HUDEP-2 (cell line): ENCODE data around the gene GPR32.
"Not testable (repeated sequence)": the region's sequence is repeated elsewhere in the genome, so short reads cannot be mapped to it uniquely, and the experiment has no call there.

Experiments
- DNase-seq, 76 experiments: peaks; one replicate each; lab custom pipeline; 2025; ENCODE audit not compliant: unreplicated experiment in 76 of 76; lab: John Stamatoyannopoulos, UW

Gene GPR32

DNA sequence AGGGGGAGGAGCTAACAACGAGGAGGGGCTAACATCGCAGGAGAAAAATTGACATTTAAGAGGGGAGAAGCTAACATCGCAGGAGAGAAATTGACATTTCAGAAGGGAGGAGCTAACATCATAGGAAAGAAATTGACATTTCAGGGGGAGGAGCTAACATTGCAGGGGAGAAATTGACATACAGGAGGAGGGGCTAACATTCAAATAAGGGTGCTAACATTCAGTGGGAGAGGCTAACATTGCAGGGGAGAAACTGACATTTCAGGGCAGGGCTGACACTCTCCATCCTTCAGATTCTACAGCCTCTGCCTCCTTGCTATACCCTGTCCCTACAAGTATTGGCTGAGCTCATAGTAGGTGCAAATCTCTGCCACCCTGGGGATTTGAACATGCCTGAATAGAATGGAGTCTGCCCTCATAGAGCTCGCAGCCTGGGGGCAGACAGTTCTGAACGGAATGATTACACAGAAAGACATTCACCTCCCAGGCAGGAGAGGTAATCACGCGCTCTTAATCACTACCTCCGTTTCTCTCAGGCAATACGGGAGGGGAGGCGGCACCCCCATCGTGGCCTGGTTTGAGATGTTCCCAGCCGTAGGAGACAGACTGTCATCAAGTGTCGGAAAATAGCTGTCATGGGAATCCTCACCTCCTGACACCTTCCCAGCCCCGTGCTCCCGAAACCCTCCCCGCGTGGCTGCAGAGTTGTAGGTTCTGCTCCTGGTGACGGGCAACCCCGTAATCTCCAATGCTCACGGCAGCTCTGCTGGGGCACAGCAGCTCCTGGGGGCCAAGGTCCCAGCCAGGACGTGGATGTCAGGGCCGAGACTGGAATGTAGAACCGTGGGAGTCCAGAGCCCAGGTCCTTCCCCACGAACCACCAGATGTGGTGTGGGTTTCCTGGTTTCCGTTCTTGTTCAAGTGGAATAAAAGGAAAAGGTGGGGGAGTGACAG, 9.5 kb downstream of the GPR32 start:
- no peak for DNase-seq

DNA sequence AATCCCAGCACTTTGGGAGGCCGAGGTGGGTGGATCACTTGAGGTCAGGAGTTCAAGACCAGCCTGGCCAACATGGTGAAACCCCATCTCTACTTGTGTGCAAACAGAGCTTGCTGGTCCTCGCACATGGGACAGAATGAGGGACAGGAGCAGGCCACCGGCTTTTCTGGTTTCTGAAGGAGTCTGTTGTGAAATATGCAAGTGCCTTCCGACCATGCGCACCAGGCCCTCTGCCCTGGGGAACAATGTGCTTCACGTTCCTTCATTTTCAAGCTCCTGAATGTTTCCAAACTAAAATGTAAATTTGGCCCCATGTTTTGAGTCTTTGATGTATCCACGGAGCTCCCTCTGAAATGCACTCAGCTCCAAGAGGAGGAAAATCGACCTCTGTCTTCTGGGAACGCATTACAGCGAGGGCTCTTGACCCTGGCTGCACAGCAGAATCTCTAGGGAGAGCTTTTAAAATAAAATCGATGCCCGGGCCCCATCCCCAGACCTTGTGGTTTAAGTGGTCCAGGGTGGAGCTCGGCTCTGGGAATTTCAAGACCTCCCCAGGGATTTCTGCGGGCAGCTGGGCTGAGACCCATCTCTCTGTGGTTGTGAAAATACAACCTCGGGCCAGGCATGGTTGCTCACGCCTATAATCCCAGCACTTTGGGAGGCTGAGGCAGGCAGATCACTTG, 10.6 kb downstream of the GPR32 start:
- no peak for DNase-seq

DNA sequence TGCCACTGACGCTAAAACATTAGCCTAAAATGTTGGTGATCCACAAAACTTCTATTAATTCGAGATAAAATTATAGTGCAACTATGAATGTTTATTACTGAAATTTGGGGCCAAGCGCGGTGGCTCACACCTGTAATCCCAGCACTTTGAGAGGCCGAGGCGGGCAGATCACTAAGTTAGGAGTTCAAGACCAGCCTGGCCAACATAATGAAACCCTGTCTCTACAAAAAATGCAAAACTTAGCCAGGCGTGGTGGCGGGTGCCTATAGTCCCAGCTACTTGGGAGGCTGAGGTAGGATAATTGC, 13.5 kb downstream of the GPR32 start:
- not testable (repeated sequence) for DNase-seq

DNA sequence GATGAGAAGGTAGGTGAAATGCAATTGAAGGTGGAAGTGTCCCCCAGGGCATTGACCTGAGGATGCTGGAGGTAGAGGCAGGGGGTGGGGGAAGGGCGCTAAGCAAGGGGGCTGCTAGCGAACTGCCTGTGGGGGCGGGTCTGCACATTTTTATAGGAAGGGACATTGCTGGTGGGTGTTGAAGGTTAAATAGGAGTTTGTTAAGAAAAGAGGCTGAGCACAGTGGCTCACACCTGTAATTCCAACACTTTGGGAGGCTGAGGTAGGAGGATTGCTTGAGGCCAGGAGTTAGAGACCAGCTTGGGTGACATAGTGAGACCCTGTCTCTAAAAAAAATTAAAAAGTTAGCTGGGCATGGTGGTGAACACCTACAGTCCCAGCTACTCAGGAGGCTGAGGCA, 14.4 kb downstream of the GPR32 start:
- no peak for DNase-seq

DNA sequence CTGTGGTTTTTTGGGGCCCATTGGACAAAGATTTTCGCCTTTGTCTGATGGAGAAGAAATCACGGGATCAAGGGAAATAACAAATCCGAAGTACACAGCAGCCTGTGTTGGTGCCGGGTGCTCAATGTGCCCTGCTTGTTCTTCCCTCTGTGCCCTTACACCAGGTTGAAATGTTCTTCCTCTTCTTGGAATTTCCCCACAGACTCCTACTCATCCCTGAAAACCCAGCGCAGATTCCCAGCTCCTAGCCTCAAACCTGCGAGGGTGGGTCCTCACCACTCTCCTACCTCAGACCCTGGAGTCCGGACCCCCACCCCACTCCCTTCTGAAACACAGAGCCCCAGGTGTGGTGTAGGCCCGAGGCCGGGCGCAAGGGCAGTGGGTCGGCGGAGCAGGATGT, 15.1 kb downstream of the GPR32 start:
- DNase-seq = no peak

DNA sequence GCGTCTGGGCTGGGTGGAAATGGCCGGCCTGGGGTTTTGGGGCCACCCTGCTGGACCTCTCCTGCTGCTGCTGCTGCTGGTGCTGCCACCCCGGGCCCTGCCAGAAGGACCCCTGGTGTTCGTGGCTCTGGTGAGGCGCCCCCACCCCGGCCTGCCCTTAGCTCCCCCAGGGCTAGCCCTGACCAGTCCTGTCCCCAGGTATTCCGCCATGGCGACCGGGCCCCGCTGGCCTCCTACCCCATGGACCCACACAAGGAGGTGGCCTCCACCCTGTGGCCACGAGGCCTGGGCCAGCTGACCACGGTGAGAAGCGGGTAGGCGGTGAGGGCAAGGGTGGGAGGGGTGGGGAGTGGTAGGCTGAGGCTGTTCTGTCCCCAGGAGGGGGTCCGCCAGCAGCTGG, 20.1 kb downstream of the GPR32 start, which contains the start of gene ACP4:
Gene ACP4, plus strand, starts transcription at position 20 of the 400 bp plus-strand sequence. Its CDS starts 0 bp downstream, at position 20.
- no peak for DNase-seq

DNA sequence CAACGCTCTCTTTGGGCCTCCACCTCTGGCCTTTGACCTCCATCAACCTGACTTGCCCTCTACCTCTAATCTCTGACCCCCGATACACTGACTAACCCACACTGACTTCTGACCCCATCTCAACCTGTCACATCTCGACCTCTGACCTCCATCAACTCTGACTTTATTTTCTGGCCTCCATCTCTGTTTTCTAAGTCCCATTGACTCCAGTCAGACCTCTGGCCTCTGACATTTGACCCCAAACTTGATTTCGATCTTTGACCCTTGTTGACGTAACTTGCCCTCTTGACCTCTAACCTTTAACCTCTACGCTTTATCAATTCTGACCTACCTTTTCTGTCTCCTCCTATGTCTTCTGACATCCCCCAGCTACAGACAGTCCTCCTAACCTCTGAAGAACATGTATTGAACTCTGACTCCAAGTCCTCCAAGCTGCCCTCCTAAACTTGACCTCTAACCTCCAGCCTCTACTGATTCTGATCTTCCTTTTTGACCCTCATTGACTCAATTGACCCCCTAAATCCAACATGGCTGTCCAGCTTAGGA, 20.7 kb downstream of the GPR32 start:
- DNase-seq = no peak

DNA sequence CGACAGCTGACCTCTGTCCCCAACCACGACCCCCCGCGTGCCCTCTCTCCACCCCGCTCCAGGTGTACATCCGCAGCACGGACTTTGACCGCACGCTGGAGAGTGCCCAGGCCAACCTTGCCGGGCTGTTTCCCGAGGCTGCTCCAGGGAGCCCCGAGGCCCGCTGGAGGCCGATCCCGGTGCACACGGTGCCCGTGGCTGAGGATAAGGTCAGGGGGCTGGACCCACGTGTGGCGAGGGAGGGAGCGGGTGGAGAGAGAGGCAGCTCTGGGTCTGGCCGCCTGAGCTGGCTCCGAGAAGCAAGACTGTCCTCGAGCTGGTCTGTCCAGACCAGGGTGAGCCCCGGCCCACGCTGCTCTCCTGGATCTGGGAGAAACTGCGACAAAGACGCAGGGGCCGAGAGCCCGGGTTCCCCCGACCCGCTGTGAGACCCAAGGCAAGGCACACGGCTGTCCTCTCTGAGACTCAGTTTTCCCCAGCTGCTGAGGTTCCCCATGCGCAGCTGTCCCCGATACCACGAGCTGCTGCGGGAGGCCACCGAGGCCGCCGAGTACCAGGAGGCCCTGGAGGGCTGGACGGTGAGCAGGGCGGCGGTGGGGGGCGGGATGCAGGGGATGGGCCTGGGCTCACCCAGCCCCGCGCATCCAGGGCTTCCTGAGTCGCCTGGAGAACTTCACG, 21.5 kb downstream of the GPR32 start:
- no peak for DNase-seq

DNA sequence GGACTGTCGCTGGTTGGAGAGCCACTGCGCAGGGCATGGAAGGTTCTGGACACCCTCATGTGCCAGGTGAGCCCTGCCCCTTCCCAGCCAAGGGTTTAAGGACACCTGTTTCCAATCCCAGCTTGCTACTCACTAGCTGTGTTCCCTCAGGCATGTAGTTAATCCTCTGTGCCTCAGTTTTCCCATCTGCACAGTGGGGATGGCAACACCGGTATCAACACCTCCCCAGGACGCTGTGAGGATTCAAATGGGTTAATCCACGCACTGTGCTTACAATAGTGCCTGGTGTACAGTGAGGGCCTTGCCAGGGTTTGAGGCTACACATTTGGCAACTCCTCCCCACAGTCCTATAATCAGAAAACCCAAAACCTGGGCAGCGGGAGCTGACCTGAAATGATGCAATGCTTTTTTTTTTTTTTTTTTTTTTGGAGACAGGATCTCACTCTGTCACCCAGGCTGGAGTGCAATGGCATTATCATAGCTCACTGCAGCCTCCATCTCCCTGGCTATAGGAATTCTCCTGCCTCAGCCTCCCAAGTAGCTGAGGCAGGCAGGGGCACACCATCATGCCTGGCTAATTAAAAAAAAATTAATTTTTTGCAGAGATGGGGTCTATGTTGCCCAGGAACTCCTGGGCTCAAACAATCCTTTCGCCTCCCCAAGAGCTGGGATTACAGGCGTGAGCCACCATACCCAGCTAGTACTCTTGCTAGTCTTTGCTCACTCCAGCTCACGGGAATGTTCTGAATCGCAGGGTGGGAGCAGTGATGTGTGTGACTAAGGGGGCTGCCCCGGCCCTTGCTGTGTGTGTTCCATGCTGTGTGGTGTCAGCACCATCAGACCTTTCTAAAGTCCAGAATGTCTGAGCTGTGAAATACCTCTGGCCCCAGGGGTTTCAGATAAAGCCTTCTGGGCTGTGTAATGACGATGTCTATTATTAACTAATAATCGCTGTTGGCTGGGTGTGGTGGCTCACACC, 22.3 kb downstream of the GPR32 start:
- no peak for DNase-seq

DNA sequence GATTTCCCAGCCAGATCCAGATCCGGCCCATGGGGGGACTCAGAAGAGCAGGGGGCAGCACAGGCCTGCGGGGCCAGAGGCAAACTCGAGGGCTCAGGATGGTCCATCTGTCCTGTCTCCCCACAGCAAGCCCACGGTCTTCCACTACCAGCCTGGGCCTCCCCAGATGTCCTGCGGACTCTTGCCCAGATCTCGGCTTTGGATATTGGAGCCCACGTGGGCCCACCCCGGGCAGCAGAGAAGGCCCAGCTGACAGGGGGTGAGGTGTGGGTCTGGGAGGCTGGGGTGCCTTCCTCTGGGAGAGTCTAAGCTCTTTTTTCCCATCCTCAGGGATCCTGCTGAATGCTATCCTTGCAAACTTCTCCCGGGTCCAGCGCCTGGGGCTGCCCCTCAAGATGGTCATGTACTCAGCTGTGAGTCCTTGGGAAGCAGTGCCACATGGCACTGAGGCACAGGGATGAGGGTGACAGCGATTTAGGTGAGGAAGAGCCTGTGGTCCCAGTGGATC, 23.3 kb downstream of the GPR32 start:
- peak in 2 of 76 experiments; percentile 27 to 54 for DNase-seq

DNA sequence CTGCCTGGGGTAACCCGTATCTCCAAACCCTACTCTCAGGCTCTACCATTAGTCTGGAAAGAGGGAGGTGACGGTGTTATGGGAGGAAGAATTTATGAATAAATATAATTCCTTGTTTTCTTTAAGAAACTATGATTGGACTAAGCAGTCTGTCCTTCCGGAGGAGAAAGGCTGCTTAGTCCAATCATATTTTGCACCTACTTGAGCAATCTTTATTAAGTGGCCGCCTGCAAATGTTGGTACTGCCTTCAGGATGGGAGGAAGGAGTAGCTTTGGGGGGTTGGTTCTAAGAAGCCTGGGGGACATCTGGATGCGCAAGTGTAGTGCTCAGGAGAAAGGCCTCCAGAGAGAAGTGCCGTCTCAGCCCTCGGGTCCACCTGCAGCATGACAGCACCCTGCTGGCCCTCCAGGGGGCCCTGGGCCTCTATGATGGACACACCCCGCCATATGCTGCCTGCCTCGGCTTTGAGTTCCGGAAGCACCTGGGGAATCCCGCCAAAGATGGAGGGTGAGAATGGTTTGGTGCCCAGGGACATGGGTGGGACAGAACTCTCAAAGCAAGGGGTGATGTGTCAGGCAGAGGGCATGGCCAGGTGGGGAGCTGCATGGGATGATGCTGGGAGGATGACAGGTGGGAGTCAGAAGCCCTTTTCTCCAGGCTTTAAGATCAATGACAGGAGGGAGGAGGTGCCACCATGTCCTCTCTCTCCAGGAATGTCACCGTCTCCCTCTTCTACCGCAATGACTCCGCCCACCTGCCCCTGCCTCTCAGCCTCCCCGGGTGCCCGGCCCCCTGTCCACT, 24.0 kb downstream of the GPR32 start:
- peak in 37 of 76 experiments; percentile 29 to 80 (median 56) for DNase-seq

DNA sequence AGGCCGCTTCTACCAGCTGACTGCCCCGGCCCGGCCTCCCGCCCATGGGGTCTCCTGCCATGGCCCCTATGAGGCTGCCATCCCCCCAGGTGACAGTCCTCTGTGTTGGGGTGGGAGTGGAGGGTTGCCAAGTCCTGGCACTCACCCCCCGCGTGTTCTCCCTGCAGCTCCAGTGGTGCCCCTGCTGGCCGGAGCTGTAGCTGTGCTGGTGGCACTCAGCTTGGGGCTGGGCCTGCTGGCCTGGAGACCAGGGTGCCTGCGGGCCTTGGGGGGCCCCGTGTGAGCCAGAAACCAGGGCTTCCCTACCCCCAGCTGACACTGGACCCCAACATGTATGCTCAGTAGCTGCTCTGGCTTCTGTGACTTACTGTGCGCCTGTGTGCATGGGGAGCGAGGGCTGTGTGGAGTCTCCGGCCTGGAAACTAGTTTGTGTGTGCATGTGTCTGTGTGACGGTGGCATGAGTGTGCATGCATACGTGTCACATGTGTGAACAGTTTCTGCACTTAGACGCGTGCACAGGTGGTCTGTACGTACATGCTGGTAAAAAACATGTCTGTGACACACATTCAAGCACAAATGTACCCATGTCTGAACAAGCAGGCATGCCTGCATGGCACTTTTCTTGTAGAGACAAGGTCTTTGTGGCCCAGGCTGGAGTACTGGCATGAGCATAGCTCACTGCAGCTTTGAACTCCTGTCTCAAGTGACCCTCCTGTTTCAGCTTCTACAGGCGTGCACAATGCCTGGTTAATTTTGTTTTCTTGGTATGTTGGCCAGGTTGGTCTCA, 24.8 kb downstream of the GPR32 start:
- DNase-seq = peak in 66 of 76 experiments; percentile 24 to 80 (median 62)

DNA sequence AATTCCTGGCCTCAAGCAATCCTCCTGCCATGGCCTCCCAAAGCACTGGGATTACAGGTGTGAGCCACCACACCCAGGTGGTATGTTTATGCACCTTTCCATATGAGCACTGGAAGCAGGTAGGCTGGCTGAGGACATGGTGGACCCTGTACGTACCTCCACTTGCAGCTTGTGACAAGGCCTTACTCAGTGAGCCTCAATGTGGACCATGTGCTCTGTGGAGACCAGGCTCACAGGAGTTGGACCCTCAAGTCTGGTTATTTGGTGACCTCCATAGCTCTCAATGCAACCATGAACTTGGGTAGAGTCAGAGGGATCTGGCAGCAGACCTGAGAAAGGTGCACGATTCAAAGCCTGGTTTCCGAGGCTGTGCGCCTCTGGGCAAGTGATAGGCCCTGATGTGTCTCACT, 25.4 kb downstream of the GPR32 start:
- peak in 11 of 76 experiments; percentile 25 to 66 (median 50) for DNase-seq

DNA sequence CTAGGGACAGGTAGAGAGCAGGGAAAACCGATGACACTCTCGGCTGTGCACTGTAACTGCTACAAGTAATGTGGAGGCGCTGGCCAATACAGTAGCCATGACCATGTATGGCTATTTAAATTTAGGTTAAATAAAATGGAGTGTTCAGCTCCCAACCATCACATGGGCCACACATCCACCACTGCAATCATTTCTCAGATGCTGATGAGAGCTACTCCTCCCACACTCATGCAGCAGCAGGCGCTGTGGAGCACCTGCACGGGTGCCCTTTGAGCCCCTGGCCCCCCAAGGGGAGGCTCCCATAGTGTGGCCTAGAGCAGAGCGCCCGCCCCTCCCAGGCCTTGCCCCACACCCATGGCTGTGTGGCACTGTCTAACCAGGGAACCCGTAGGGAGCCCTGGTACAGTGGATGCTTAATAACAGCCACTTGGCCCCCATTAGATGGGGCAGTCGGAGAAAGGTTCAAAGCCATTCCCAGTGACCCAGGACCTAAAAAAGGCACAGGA, 25.9 kb downstream of the GPR32 start:
- DNase-seq = peak in 8 of 76 experiments; percentile 21 to 54 (median 24)

DNA sequence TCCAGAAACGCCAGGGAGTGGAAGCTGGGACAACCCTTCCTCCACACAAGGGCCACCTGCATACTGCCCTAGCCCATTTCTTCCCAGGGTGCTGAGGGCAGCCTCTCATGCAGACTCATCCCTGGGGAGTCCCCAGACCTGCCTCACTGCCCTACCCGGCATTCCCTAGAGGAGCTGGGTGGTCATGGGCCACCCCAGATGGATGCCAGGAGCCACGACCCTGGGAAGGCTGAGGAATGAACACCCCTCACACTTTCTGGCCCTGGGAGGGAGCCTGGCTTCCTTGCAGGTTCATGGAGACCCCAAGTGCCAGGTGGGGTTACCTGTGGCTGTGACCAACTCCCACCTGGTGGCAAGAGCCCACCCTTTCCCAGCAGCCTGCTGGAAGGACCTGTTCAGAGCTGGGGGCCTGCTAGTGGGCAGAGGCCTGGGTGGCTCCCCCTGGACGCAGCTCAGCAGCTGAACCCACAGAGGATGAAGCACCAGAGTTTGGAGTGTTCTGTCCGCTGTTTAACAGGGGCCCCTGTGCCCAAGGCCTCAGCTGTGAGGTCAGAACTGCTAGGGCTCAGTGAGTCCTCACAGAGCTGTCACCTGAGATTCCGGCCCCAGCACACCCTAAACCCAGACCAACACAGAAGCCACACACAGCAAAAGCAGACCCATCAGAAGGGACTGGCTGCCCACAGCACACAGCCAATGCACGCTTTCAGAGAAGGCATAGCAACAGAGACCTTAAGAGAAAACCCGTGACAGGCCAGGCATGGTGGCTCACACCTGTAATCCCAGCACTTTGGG, 26.6 kb downstream of the GPR32 start:
- DNase-seq = peak in 1 of 76 experiments; percentile 16

DNA sequence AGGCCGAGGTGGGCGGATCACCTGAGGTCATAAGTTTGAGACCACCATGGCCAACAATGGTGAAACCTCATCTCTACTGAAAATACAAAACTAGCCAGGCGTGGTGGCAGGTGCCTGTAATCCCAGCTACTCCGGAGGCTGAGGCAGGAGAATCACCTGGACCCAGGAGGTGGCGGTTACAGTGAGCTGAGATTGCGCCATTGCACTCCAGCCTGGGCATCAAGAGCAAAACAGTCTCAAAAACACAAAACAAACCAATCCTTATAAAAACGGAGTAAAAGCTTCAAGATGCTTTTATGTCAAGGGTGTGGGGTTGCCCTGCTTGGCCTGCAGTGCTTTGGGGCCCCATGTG, 27.1 kb downstream of the GPR32 start:
- no peak for DNase-seq
